ENCODE data around the gene RNASE8. TPM values are rescaled to one million over a fixed set of nuclear protein-coding genes. Genes with fewer than 3 reads are reported as not detected.

The RNASE8 gene
- total RNA-seq, 1 donor from 2014 or later: not detected

DNA sequence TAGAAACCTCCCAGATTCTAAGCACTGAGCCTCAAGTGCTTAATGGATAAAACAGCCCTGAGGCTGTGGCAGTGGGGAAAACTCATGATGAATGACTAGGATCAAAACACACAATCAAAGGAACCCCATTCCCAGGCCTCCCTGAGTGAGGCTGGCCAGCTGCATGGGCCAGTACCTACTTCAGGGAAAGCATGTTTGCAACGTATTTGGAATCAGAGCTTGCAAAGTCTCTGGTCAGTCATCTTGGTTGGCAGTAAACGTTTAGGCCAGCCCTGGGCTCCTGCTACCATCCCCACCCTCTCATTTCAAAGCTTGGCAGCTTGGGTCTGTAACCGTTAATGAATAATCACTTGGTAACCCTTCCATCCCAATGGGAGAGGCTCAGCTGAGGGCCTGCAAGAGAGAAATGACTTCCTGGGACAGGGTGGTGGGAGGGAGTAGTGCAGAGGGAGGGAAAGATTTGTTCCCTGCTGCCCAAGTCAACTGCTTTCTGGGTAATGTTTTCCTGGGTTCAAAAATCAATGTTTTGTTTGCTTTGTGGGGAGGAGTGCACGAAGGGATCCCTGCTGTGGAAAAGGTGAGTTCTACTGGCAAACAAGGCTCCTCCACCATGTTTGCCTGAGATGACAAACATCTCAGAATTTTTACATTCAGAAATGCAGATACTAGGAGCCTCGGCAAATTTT lies 2.0 kb upstream of the RNASE8 start:
- H3K27me3 ChIP-seq (ENCODE audit: low read depth): no peaks in the 10 kb centered on the region
- no peaks in the 10 kb centered on the region for H3K9me3 ChIP-seq
- H3K4me1 ChIP-seq: peaks cover 7% of the 10 kb centered on the region
- H3K27ac ChIP-seq: no peak overlapping the region
- H3K4me3 ChIP-seq: no peak overlapping the region
- intact Hi-C loops (cut with DNase I): no loop called here
- TF ChIP-seq, protein P1, sequence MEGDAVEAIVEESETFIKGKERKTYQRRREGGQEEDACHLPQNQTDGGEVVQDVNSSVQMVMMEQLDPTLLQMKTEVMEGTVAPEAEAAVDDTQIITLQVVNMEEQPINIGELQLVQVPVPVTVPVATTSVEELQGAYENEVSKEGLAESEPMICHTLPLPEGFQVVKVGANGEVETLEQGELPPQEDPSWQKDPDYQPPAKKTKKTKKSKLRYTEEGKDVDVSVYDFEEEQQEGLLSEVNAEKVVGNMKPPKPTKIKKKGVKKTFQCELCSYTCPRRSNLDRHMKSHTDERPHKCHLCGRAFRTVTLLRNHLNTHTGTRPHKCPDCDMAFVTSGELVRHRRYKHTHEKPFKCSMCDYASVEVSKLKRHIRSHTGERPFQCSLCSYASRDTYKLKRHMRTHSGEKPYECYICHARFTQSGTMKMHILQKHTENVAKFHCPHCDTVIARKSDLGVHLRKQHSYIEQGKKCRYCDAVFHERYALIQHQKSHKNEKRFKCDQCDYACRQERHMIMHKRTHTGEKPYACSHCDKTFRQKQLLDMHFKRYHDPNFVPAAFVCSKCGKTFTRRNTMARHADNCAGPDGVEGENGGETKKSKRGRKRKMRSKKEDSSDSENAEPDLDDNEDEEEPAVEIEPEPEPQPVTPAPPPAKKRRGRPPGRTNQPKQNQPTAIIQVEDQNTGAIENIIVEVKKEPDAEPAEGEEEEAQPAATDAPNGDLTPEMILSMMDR (IDR thresholded peaks at IDR 0.05): no peak
- ATAC-seq (no peak), DNase-seq (no peak)
- H3K36me3 ChIP-seq: no peaks in the 10 kb centered on the region

DNA sequence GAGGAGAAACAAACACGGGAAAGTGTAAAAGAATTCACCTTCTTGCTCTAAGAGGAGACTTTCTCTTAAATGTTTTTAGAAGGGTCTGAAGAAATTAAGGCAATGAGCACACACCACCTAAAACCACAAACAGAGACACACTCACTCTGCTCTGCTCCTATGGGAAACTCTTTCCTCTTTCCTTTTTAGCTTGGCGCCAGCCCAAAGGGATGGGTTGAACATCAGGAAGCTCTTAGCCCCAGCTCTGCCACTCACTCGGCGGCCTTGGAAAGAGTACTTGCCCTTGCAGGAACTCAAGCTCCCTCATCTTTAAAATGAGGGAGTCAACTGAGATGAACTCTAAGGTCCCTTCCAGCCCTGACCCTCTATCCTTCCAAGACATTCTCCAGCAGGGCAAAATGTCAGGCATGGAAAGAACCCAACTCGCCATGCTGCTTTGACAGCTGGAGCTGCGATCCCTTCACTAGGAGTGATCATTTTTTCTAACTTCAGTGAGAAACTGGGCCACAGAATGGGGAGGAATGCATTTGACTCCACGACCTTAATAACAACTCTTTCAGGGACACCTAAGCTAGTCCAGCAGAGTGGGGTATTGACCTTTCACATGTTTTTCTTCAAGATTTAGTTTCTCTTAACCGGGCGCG lies 980 bp upstream of the RNASE8 start:
- no peak for DNase-seq
- no peaks in the 10 kb centered on the region for H3K36me3 ChIP-seq
- H3K9me3 ChIP-seq: no peaks in the 10 kb centered on the region
- no peaks in the 10 kb centered on the region for H3K27me3 ChIP-seq (ENCODE audit: low read depth)
- ATAC-seq: no peak
- peaks cover 7% of the 10 kb centered on the region for H3K4me1 ChIP-seq
- no peak overlapping the region for H3K27ac ChIP-seq
- no peak overlapping the region for H3K4me3 ChIP-seq
- TF ChIP-seq, protein P1 (IDR thresholded peaks at IDR 0.05): no peak
- intact Hi-C loops (cut with DNase I): no loop called here

DNA sequence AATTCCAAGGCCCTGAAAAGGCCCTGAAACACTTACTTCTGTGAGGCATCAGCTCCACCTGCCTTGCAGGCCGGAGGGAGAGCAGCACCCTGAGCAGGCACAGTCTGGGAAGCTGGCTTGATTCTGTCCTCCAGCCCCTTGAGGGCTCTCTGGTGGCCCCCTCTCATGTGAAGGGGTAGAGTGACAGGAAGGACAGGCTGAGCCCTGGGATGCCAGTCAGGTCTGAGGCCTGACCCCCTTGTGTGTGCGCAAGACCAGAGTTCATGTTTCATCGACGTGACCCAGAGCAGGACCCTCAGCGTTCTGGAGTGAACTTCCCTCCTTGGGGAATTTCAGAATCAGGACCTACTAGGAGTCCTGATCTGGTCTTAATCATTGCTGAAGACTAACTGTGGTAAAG lies 1.3 kb downstream of the RNASE8 start:
- no peak for ATAC-seq
- H3K4me1 ChIP-seq: peaks cover 7% of the 10 kb centered on the region
- intact Hi-C loops (cut with DNase I): no loop called here

DNA sequence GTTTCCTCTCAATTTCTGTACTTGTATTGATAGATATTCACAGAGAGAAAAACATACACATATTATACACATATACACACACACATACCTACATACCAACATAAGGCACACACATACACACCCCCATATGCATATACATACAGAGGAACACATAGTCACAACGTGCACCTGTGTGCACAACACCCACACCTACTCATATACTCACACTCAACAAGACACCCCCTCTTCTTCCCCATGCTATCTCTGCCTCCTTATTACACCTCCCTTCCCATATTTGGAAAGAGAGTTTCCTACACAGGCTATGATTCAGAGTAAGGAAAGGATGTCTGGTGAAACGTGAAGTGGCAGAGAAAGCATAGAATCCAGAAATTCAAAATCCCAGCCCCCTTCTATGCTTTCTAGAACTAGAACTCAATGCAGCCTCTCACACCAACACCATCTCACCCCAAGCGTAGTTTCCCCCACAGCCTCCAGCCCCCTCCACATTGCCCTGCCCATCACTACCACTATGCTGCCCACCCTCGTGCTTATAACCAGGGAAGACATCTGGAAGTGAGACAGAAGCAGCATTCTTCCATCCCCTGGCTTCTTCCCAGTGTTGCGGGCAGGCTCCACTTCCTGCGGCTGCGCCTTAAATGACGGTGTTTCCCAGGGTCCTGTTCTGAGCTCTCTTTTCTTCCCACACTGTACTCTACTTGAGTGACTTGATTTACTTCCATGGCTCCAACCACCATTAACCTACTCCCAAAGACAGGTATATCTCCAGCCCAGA lies 2.4 kb downstream of the RNASE8 start:
- peaks cover 7% of the 10 kb centered on the region for H3K4me1 ChIP-seq
- TF ChIP-seq, protein P1 (IDR thresholded peaks at IDR 0.05): no peak
- DNase-seq: no peak

More for the DNA sequence above, 1.3 kb downstream of the RNASE8 start:
- Histone ChIP-seq H3K9me3 (no peaks in the 10 kb centered on the region), H3K27me3 (ENCODE audit: low read depth) (no peaks in the 10 kb centered on the region), H3K27ac (no peak overlapping the region), H3K36me3 (no peaks in the 10 kb centered on the region), H3K4me3 (no peak overlapping the region)
- no peak for DNase-seq
- TF ChIP-seq, protein P1 (IDR thresholded peaks at IDR 0.05): no peak

DNA sequence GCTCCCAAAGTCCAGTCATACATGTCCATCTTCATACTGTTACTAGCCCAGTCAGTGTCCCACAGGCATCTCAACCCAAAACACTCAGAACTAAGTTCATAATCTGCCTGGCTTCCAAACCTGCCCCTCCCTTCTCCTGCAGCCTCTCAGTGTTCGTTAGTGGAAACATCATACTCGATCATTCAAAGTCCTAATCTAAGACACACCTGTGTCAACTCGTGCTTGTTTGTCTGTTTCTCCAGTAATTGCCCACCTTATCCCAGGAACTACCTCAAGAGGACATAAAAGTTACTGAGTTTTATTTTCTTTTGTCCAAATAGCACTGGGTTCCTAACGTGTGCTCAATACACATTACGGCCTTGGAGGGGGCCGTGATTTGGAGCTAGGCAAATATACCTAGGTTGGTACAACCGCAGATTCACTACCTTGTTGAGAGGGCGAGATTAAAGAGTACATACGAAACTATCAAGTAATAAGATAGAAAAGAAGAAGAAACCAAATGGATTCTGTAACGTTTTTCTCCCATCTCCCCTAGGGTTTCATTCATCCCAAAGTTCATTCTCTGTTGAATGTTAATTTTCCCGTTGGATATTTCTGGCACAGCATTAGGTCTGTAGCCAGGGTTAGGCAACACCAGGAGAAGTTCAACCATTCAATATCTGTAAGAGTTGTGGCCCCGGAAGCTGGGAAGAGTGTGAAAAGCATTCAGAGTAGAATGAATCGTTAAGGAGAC lies 3.2 kb downstream of the RNASE8 start:
- TF ChIP-seq, protein P1 (IDR thresholded peaks at IDR 0.05): no peak
- Histone ChIP-seq H3K27me3 (ENCODE audit: low read depth) (no peaks in the 10 kb centered on the region), H3K27ac (no peak overlapping the region), H3K9me3 (no peaks in the 10 kb centered on the region), H3K36me3 (no peaks in the 10 kb centered on the region), H3K4me1 (peaks cover 7% of the 10 kb centered on the region), H3K4me3 (no peak overlapping the region)
- intact Hi-C loops (cut with DNase I): no loop called here
- ATAC-seq (no peak), DNase-seq (no peak)

More for the DNA sequence above, 2.4 kb downstream of the RNASE8 start:
- H3K27ac ChIP-seq: no peak overlapping the region
- no peaks in the 10 kb centered on the region for H3K36me3 ChIP-seq
- H3K4me3 ChIP-seq: no peak overlapping the region
- no peaks in the 10 kb centered on the region for H3K9me3 ChIP-seq
- H3K27me3 ChIP-seq (ENCODE audit: low read depth): no peaks in the 10 kb centered on the region
- ATAC-seq: no peak
- intact Hi-C loops (cut with DNase I): no loop called here
